Kidney epithelial cell (primary cell): ENCODE results near the gene MTMR3. TPM values are rescaled to one million over a fixed set of nuclear protein-coding genes. Genes with fewer than 3 reads are reported as not detected.
"Not testable (repeated sequence)": the region's sequence is repeated elsewhere in the genome, so short reads cannot be mapped to it uniquely, and the experiment has no call there.

ENCODE experiments used
- DNase-seq: peaks from one replicate; pipeline ENCODE4 v3.0.0-alpha.2; 2010; ENCODE audit warnings: low read depth
- H3K27me3 ChIP-seq: 2 replicates; pipeline ENCODE4 v1.6.0; 2011; ENCODE audit warnings: low read length; ENCODE audit not compliant: control insufficient read depth, insufficient read depth
- H3K36me3 ChIP-seq: 2 replicates; pipeline ENCODE4 v1.5.1; 2011; ENCODE audit warnings: low read length; ENCODE audit not compliant: control insufficient read depth, insufficient read depth
- H3K4me3 ChIP-seq: 2 replicates; pipeline ENCODE4 v1.5.1; 2011; ENCODE audit warnings: low read depth, mild to moderate bottlenecking, control low read depth, low read length
- total RNA-seq: library from RNA; depleted of rRNA; stranded (reverse); fragments of >200 nt; gene quantifications from 2 replicates; pipeline ENCODE4 v1.2.3, GENCODE V29; 2015
- TF ChIP-seq, protein P1 (sequence below): IDR thresholded peaks from 2 replicates; pipeline ENCODE4 v1.5.1; 2011; ENCODE audit warnings: mild to moderate bottlenecking, moderate library complexity, low read length, control low read depth, inconsistent platforms; ENCODE audit not compliant: insufficient read depth, poor library complexity, severe bottlenecking

Gene MTMR3
- total RNA-seq, result 30.7 and 31.9 TPM in 2 replicates

DNA sequence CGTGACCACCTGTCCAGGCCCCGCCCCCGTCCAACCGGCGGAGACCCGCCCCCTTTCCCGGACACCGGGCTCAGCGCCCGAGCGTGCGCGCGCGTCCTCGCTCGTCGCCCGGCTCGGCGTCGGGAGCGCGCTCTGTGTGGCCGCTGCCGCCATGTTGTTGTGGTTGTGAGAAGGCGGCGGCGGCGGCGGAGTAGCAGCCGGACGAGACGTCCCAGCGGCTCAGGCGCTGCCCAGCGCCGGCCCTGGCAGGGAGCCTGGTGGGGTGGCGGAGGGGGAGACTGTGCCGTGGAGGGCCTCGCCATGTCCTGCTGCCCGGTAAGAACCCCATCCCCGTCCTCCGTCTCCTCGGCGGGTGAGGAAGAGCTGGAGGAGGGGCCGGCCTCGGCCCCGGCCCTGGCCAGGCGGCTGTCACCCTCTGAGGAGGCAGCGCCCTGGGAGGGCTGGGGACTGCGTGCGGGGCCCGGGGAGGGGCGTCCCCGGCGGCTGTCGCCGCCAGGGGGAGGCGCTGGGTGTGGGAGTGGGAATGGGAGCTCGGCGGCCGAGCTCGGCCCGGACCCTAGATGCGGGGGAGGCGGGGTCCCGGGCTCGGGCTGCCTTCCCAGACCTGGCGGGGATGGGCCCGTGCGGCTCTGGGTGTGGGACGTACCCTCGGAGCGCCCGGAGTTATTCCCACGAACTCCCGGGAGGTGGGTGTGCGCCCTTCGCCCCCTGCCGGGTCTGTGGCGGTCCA is at the start of gene MTMR3:
Gene MTMR3, plus strand, starts transcription at position 130 of the 730 bp plus-strand sequence. CDS start 87,886 bp downstream, outside the sequence.
- Histone ChIP-seq H3K27me3 (no peaks in the 10 kb centered on the region), H3K36me3 (no peaks in the 10 kb centered on the region), H3K4me3 (peak within 1 kb of the TSS; percentile 97)
- no peak for DNase-seq
- TF ChIP-seq, protein P1, sequence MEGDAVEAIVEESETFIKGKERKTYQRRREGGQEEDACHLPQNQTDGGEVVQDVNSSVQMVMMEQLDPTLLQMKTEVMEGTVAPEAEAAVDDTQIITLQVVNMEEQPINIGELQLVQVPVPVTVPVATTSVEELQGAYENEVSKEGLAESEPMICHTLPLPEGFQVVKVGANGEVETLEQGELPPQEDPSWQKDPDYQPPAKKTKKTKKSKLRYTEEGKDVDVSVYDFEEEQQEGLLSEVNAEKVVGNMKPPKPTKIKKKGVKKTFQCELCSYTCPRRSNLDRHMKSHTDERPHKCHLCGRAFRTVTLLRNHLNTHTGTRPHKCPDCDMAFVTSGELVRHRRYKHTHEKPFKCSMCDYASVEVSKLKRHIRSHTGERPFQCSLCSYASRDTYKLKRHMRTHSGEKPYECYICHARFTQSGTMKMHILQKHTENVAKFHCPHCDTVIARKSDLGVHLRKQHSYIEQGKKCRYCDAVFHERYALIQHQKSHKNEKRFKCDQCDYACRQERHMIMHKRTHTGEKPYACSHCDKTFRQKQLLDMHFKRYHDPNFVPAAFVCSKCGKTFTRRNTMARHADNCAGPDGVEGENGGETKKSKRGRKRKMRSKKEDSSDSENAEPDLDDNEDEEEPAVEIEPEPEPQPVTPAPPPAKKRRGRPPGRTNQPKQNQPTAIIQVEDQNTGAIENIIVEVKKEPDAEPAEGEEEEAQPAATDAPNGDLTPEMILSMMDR, result peak; percentile 27

DNA sequence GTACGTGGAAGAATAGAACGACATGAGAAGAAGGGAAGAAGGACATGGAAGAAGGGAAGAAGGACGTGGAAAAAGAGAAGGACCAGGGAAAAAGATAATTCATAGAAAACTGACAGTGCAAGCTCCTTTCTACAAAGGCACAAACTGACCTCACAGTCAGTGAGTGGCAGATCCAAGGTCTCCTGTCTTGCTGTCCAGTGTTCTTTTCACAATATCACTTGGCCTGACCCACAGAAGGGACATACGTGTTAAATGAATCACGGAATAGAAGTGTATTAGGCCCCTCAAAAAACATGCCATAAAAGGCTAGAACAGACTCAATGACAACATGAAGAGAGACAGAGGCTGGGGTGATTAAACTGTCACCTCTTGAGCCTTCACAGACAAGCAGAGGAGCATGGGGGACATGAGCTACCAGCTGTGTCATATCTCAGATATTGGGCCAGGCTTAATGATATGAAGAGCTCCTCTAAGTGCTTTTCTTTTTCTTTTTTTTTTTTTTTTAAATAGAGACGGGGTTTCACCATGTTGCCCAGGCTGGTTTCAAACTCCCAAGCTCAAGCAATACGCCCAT is 49.5 kb upstream of the MTMR3 start:
- no peak for DNase-seq
- H3K27me3 ChIP-seq, result no peaks in the 10 kb centered on the region
- H3K36me3 ChIP-seq, result peaks cover 3% of the 10 kb centered on the region
- TF ChIP-seq, protein P1, result no peak
- no peak overlapping the region for H3K4me3 ChIP-seq

DNA sequence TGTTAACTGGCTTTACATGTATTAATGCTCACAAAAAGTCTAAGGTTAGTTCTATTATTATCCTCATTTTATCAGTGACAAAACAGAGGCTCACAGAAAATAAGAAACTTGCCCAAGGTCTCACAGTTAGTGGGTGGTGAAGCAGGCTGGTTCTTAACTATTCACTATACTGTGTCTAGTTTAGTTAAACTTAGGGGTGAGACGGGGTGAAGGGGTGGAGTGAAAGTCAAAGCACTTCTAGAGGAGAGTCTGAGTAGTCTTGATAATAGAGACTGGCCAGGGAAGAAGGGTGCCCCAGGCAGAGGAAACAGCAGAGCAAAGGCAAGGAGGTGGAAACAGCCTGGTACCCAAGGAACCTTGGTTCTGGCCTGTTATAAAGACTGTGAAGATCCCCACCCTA is 48.9 kb upstream of the MTMR3 start:
- TF ChIP-seq, protein P1, result no peak
- DNase-seq, result no peak
- peaks cover 3% of the 10 kb centered on the region for H3K36me3 ChIP-seq

DNA sequence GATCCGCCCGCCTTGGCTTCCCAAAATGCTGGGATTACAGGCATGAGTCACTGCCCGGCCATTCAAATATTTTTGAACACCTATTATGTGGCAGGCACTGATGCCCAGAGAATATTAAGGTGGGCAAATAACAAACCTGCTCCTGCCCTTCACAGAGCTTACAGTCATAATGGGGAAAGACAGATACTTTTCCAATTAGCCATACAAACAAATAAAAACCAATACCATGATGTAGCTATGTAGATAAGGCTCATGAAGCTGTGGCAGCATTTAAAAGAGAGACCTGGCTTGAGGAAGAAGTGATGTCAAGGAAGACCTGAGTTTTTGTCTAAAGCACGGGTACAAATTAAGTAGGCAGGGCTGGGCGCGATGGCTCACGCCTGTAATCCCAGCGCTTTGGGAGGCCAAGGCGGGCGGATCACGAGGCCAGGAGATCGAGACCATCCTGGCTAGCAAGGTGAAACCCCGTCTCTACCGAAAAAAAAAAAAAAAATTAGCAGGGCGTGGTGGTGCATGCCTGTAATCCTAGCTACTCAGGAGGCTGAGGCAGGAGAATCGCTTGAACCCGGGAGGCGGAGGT is 46.1 kb upstream of the MTMR3 start:
- not testable (repeated sequence) for H3K4me3 ChIP-seq, DNase-seq

More for the DNA sequence above, 48.9 kb upstream of the MTMR3 start:
- Histone ChIP-seq H3K27me3 (no peaks in the 10 kb centered on the region), H3K4me3 (no peak overlapping the region)

DNA sequence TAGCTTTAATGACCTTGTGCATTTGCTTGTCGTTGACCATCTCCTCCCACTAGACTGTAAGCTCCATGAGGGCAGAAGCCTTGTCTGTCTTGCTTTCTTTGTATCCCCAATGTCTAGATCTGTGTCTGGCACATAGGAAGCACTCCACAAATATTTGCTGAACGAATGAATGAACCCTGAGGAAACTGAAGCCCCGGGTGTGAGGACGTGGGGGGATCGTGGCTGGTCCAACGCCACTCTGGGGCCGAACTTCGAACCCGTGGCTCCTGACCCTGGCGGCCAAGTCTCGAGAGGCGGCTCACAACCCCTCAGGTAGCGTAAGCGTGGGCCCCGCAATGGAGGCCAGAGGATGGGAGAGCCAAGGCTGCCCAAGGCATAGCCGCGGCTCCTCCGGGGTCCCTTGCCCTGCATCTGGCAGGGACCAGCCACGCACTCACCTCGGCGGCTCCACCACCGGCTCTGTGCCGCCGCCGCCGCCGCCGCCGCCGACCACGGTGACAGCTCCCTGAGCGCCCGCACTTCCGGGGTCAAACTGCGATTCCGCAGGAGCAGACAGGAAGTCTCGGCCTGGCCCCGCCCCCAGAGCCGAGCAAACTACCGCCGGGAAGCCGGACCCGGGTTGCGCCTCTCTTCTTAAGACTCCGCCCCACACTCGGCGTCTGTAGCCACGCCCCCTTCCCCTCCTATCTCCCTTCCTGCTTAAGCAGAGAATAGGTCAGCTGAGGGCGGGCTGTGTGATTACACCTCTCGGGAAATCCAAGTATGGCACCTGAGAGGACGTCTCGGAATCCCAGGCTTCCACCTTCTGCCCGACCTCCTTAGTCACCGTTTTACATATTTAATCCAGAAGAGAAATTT is 45.0 kb upstream of the MTMR3 start, which contains the start of gene ASCC2:
Gene ASCC2, minus strand, starts transcription at position 534 of the 858 bp plus-strand sequence. CDS start 5,949 bp downstream, outside the sequence.
- Histone ChIP-seq H3K36me3 (peaks cover 1% of the 10 kb centered on the region), H3K4me3 (peak within 1 kb of the TSS; percentile 90), H3K27me3 (no peaks in the 10 kb centered on the region)
- peak; percentile 91 for DNase-seq
- TF ChIP-seq, protein P1, result no peak

More for the DNA sequence above, 46.1 kb upstream of the MTMR3 start:
- H3K27me3 ChIP-seq, H3K36me3 ChIP-seq: not testable (repeated sequence)
